GM12878 (cell line): Measurements from ENCODE around the gene RBM44. TPM values are rescaled to one million over a fixed set of nuclear protein-coding genes. Genes with fewer than 3 reads are reported as not detected.

Experiments used
- ATAC-seq: fragments of 200-7000 bp; cut with Tn5 transposase; 3 replicates; pipeline ENCODE4 v1.9.1; 2020; ENCODE audit warnings: mild to moderate bottlenecking, moderate library complexity
- BruUV-seq: library from RNA; stranded (reverse); fragments of 400-500 nt; replicated peaks from 2 replicates; lab custom pipeline; 2021; lab: Mats Ljungman, UMichigan
- CTCF ChIA-PET: fragments of 300-600 bp; sonication (Branson Sonifier 250); formaldehyde crosslinking; extraction: SDS; loops from one replicate; lab custom pipeline; 2021; ENCODE audit warnings: inconsistent platforms; lab: Yijun Ruan, JAX
- POLR2A ChIA-PET: fragments of 350-600 bp; formaldehyde crosslinking; extraction: SDS; loops from one replicate; lab custom pipeline; 2021; ENCODE audit warnings: inconsistent platforms; lab: Charles Lee
- RAD21 ChIA-PET: fragments of 300-600 bp; sonication (Branson Sonifier 250); formaldehyde crosslinking; loops from one replicate; lab custom pipeline; 2023; ENCODE audit warnings: antibody characterized with exemption; ENCODE audit not compliant: unreplicated experiment; lab: Charles Lee
- SMC1A ChIA-PET: fragments of 300-600 bp; sonication (Branson Sonifier 250); formaldehyde crosslinking; loops from one replicate; lab custom pipeline; 2023; ENCODE audit not compliant: unreplicated experiment, uncharacterized antibody; lab: Charles Lee
- DNase-seq: peaks from one replicate; pipeline ENCODE4 v3.0.0-alpha.2; 2011; ENCODE audit warnings: low read depth, low spot score
- FAIRE-seq: peaks from 3 replicates; lab custom pipeline; 2011; peaks lifted over from hg19 to GRCh38; lab: Jason Lieb, UNC
- H2AFZ ChIP-seq: 2 replicates; pipeline ENCODE4 v1.6.0; 2011; ENCODE audit warnings: low read depth, low read length, control low read depth; ENCODE audit not compliant: control insufficient read depth
- H3K27ac ChIP-seq: 2 replicates; pipeline ENCODE4 v1.5.1; 2011; ENCODE audit warnings: control low read depth; ENCODE audit not compliant: control insufficient read depth, insufficient read depth
- H3K27me3 ChIP-seq, 2 experiments: replicated peaks in 1 of 2; 2 replicates each; pipeline versions ENCODE4 v1.6.0 to v1.6.1; 2011; ENCODE audit warnings: low read length in 1 of 2; ENCODE audit not compliant: control insufficient read depth in 2 of 2, insufficient read depth in 2 of 2
- H3K36me3 ChIP-seq, 2 experiments: 2 replicates each; pipeline ENCODE4 v1.5.1; 2011; ENCODE audit warnings: low read length in 1 of 2; ENCODE audit not compliant: control insufficient read depth in 2 of 2, insufficient read depth in 2 of 2
- H3K4me1 ChIP-seq: 2 replicates; pipeline ENCODE4 v1.6.1; 2011; ENCODE audit warnings: mild to moderate bottlenecking, low read length, moderate library complexity, mixed read lengths; ENCODE audit not compliant: control insufficient read depth, insufficient read depth
- H3K4me2 ChIP-seq: 2 replicates; pipeline ENCODE4 v1.6.0; 2011; ENCODE audit warnings: control low read depth; ENCODE audit not compliant: control insufficient read depth, insufficient read depth
- H3K4me3 ChIP-seq: fragments of 200-600 bp; sonication (generic); 2 replicates; pipeline ENCODE4 v1.5.1; 2016
- H3K79me2 ChIP-seq: 2 replicates; pipeline ENCODE4 v1.6.0; 2011; ENCODE audit warnings: low read length; ENCODE audit not compliant: control insufficient read depth, insufficient read depth
- H3K9ac ChIP-seq: 2 replicates; pipeline ENCODE4 v1.8.0; 2011; ENCODE audit warnings: low read length, control low read depth, mixed read lengths; ENCODE audit not compliant: control insufficient read depth, insufficient read depth
- H3K9me3 ChIP-seq: replicated peaks from 3 replicates; pipeline ENCODE4 v1.5.1; 2011; ENCODE audit warnings: mild to moderate bottlenecking, low read length; ENCODE audit not compliant: control insufficient read depth, insufficient read depth
- H4K20me1 ChIP-seq: 2 replicates; pipeline ENCODE4 v1.6.0; 2011; ENCODE audit not compliant: control insufficient read depth, insufficient read depth
- ATF7 ChIP-seq: fragments of 450-650 bp; IDR thresholded peaks from 2 replicates; pipeline ENCODE4 v1.6.1; 2016; ENCODE audit warnings: low read depth, mild to moderate bottlenecking
- BCL11A ChIP-seq: IDR thresholded peaks from 2 replicates; pipeline ENCODE4 v1.6.1; 2011; ENCODE audit warnings: low read depth, low read length
- BCLAF1 ChIP-seq: fragments of 450-650 bp; IDR thresholded peaks from 2 replicates; pipeline ENCODE4 v1.6.1; 2017; ENCODE audit warnings: antibody characterized with exemption, mild to moderate bottlenecking, moderate library complexity
- BMI1 ChIP-seq: fragments of 450-650 bp; IDR thresholded peaks from 2 replicates; pipeline ENCODE4 v1.6.1; 2016; ENCODE audit warnings: mild to moderate bottlenecking, moderate library complexity, borderline replicate concordance
- CEBPZ ChIP-seq: fragments of 150-350 bp; IDR thresholded peaks from 2 replicates; pipeline ENCODE4 v1.6.1; 2016; ENCODE audit warnings: low read depth, low read length
- IRF3 ChIP-seq: fragments of 450-650 bp; IDR thresholded peaks from 2 replicates; pipeline ENCODE4 v1.6.1; 2014; ENCODE audit warnings: mild to moderate bottlenecking
- JUND ChIP-seq: IDR thresholded peaks from 2 replicates; pipeline ENCODE4 v1.6.1; 2012; ENCODE audit warnings: low read depth, mild to moderate bottlenecking, low read length, improper control_type of control experiment, moderate library complexity
- PRDM15 ChIP-seq: fragments of 450-650 bp; formaldehyde crosslinking; IDR thresholded peaks from 2 replicates; pipeline ENCODE4 v1.4.0; 2020; ENCODE audit warnings: mild to moderate bottlenecking, moderate library complexity
- RCOR1 ChIP-seq: conservative IDR thresholded peaks from 2 replicates; pipeline ENCODE4 v1.6.1; 2012; ENCODE audit warnings: low read depth, low read length, improper control_type of control experiment
- SRF ChIP-seq, 2 experiments: IDR thresholded peaks; 2 replicates each; pipeline ENCODE4 v1.6.1; 2011; ENCODE audit warnings: low read depth in 2 of 2, low read length in 2 of 2, mild to moderate bottlenecking in 1 of 2, moderate library complexity in 1 of 2
- WGBS: methylation state at CpG from one replicate; pipeline ENCODE4 v1.1.6; 2016; ENCODE audit warnings: low lambda C conversion rate; ENCODE audit not compliant: insufficient replicate concordance, insufficient coverage; ENCODE audit errors: missing lambda C conversion rate; 5-methylcytosine and 5-hydroxymethylcytosine counted together
- in situ Hi-C: fragments of 300-500 bp; cut with MboI; formaldehyde crosslinking; loops from 9 replicates; pipeline ENCODE4 v1.14.3; 2018; ENCODE audit warnings: mixed read lengths
- intact Hi-C: fragments of 100-400 bp; cut with micrococcal nuclease; formaldehyde crosslinking; loops from one replicate; pipeline ENCODE4 v1.14.2; 2022; ENCODE audit not compliant: unreplicated experiment
- polyA plus RNA-seq, 11 experiments: library from polyadenylated mRNA; depleted of rRNA in 4 of 11; unstranded in 6 of 11; stranded (reverse) in 5 of 11; fragments of >200 nt; fragmentation: Nextera tagmentation in 4 of 11; fragmentation: Illumina TruSeq in 1 of 11; extraction: Ambion mirVana in 4 of 11; extraction: Trizol in 1 of 11; gene quantifications; 1 replicate in 1 of 11; 2 replicates in 10 of 11; pipeline versions ENCODE4 v1.2.1 to v1.2.3, GENCODE V29; 2011 to 2016; ENCODE audit warnings: inconsistent platforms in 2 of 11, missing spikeins in 2 of 11, low read depth in 1 of 11
- total RNA-seq, 4 experiments: library from RNA; depleted of rRNA in 3 of 4; stranded (reverse); fragments of >200 nt in 3 of 4; fragmentation: Illumina TruSeq in 1 of 4; extraction: Trizol in 1 of 4; gene quantifications; 2 replicates each; pipeline versions ENCODE4 v1.2.1 to v1.2.3, GENCODE V29; 2013 to 2021

The RBM44 gene
- total and polyA plus RNA-seq, 10 of the 15 experiments (the other 5 are each of a cell fraction or from before 2014, with no cell fraction given), result 0.14 to 1.4 (median 0.62) TPM; not detected in 1

- TF ChIP-seq IRF3, result no peak
- TF ChIP-seq BCL11A, result no peak
- TF ChIP-seq, all 136 proteins: peak for 0
These were observed 64.5 kb downstream of the RBM44 start (continued) for GRCh38 chr2:237863102-237863511.

GRCh38 chr2:237863689-237864443 is 65.3 kb downstream of the RBM44 start:
- Histone ChIP-seq H3K27ac (no peak overlapping the region), H3K27me3 (peaks cover 3 to 8% of the 10 kb centered on the region in 2 experiments), H2AFZ (no peak overlapping the region), H3K9ac (no peak overlapping the region), H3K4me2 (no peak overlapping the region), H3K79me2 (no peaks in the 10 kb centered on the region), H4K20me1 (no peaks in the 10 kb centered on the region), H3K9me3 (no peaks in the 10 kb centered on the region), H3K4me3 (no peak overlapping the region), H3K36me3 (no peaks in the 10 kb centered on the region), H3K4me1 (peaks cover 2% of the 10 kb centered on the region; the same call in 1 of the 2 replicates)
- ChIA-PET POLR2A (no interaction called here), SMC1A (no interaction called here), CTCF (no interaction called here), RAD21 (no interaction called here)
- no peak for FAIRE-seq
- DNase-seq, result no peak
- intact Hi-C loops, result no loop called here
- in situ Hi-C loops, result no loop called here
- 45% methylated on average over 21 of the region's 22 CpGs for WGBS
- BruUV-seq, result no TSS peak
- ATAC-seq, result no peak
- no peak for TF ChIP-seq SRF (IDR thresholded peaks at IDR 0.05; ENCODE audit: low read depth in 2 of 2, low read length in 2 of 2)
- TF ChIP-seq RCOR1, result no peak
- TF ChIP-seq ATF7, result no peak
- TF ChIP-seq JUND, result no peak
- TF ChIP-seq PRDM15 (CRISPR knock-in tag), result no peak
- TF ChIP-seq BCLAF1, result no peak
- no peak for TF ChIP-seq CEBPZ
- no peak for TF ChIP-seq BMI1
